GM23248 (cell line): Measurements from ENCODE around the gene COLEC11. TPM values are rescaled to one million over a fixed set of nuclear protein-coding genes. Genes with fewer than 3 reads are reported as not detected.
"Not testable (repeated sequence)": the region's sequence is repeated elsewhere in the genome, so short reads cannot be mapped to it uniquely, and the experiment has no call there.

Source experiments
- DNase-seq: peaks from one replicate; pipeline ENCODE4 v3.0.0-alpha.2; 2015
- H2AFZ ChIP-seq: fragments of 200-600 bp; sonication (generic); 2 replicates; pipeline ENCODE4 v1.6.1; 2016; ENCODE audit warnings: antibody characterized with exemption
- H3F3A ChIP-seq: fragments of 200-600 bp; sonication (generic); 2 replicates; pipeline ENCODE4 v1.6.1; 2016; ENCODE audit warnings: mild to moderate bottlenecking, antibody characterized with exemption, mixed run types; ENCODE audit not compliant: insufficient read depth
- H3K27ac ChIP-seq: fragments of 200-600 bp; sonication (generic); 2 replicates; pipeline ENCODE4 v1.5.1; 2016; ENCODE audit warnings: mild to moderate bottlenecking
- H3K27me3 ChIP-seq: fragments of 200-600 bp; sonication (generic); replicated peaks from 2 replicates; pipeline ENCODE4 v1.6.1; 2016; ENCODE audit warnings: mild to moderate bottlenecking; ENCODE audit not compliant: insufficient read depth
- H3K36me3 ChIP-seq: fragments of 200-600 bp; sonication (generic); 2 replicates; pipeline ENCODE4 v1.6.1; 2016; ENCODE audit warnings: low read depth, mild to moderate bottlenecking
- H3K4me1 ChIP-seq: fragments of 200-600 bp; sonication (generic); 2 replicates; pipeline ENCODE4 v1.6.1; 2016; ENCODE audit warnings: mild to moderate bottlenecking; ENCODE audit not compliant: insufficient read depth
- H3K4me2 ChIP-seq: fragments of 200-600 bp; sonication (generic); one replicate; pipeline ENCODE4 v1.6.1; 2016; ENCODE audit warnings: mild to moderate bottlenecking; ENCODE audit not compliant: unreplicated experiment
- H3K4me3 ChIP-seq: fragments of 200-600 bp; sonication (generic); 2 replicates; pipeline ENCODE4 v1.5.1; 2016; ENCODE audit warnings: mild to moderate bottlenecking
- H3K79me2 ChIP-seq: fragments of 200-600 bp; sonication (generic); 2 replicates; pipeline ENCODE4 v1.6.1; 2016; ENCODE audit warnings: mild to moderate bottlenecking; ENCODE audit not compliant: insufficient read depth
- H3K9ac ChIP-seq: fragments of 200-600 bp; sonication (generic); 2 replicates; pipeline ENCODE4 v1.6.1; 2016; ENCODE audit warnings: mild to moderate bottlenecking
- H3K9me2 ChIP-seq: fragments of 200-600 bp; sonication (generic); 2 replicates; pipeline ENCODE4 v1.6.1; 2016; ENCODE audit warnings: mixed run types, mild to moderate bottlenecking, moderate library complexity; ENCODE audit not compliant: insufficient read depth
- H3K9me3 ChIP-seq: fragments of 200-600 bp; sonication (generic); one replicate; pipeline ENCODE4 v1.6.1; 2017; ENCODE audit warnings: low read depth
- H4K20me1 ChIP-seq: fragments of 200-600 bp; sonication (generic); 2 replicates; pipeline ENCODE4 v1.6.0; 2016; ENCODE audit not compliant: insufficient read depth
- EZH2 ChIP-seq: fragments of 200-600 bp; sonication (generic); IDR thresholded peaks from 2 replicates; pipeline ENCODE4 v1.6.1; 2018; ENCODE audit warnings: antibody characterized with exemption, mild to moderate bottlenecking; ENCODE audit not compliant: insufficient read depth, poor library complexity, severe bottlenecking
- EZH2phosphoT487 ChIP-seq: fragments of 200-600 bp; sonication (generic); IDR thresholded peaks from 2 replicates; pipeline ENCODE4 v1.6.1; 2018; ENCODE audit warnings: antibody characterized with exemption, moderate library complexity, mild to moderate bottlenecking, low read depth; ENCODE audit not compliant: insufficient read depth
- WGBS, 2 experiments: methylation state at CpG; one replicate each; pipeline ENCODE4 v1.1.6; 2015 to 2017; ENCODE audit warnings: low lambda C conversion rate in 2 of 2, low coverage in 1 of 2; ENCODE audit errors: missing lambda C conversion rate in 2 of 2; 5-methylcytosine and 5-hydroxymethylcytosine counted together
- in situ Hi-C: fragments of 300-500 bp; cut with MboI; formaldehyde crosslinking; loops from 2 replicates; pipeline ENCODE4 v1.15.0; 2020
- polyA plus RNA-seq: library from polyadenylated mRNA; unstranded; fragments of >200 nt; fragmentation: Nextera tagmentation; extraction: Ambion mirVana; gene quantifications from 2 replicates; pipeline ENCODE4 v1.2.1, GENCODE V29; 2016
- total RNA-seq: library from RNA; depleted of rRNA; stranded (reverse); fragments of >200 nt; shearing (Covaris generic); gene quantifications from 2 replicates; pipeline ENCODE4 v1.2.3, GENCODE V29; 2014

Gene COLEC11
- total and polyA plus RNA-seq, 2 experiments from 2014 or later = not detected

- Histone ChIP-seq H3K4me3 (no peak overlapping the region), H2AFZ (no peak overlapping the region), H3K9me3 (no peaks in the 10 kb centered on the region), H3K36me3 (no peaks in the 10 kb centered on the region), H3K27ac (no peak overlapping the region), H3K4me2 (no peak overlapping the region), H3K4me1 (no peaks in the 10 kb centered on the region), H4K20me1 (no peaks in the 10 kb centered on the region), H3F3A (no peaks in the 10 kb centered on the region), H3K9me2 (no peaks in the 10 kb centered on the region), H3K79me2 (no peaks in the 10 kb centered on the region), H3K9ac (no peak overlapping the region), H3K27me3 (peaks cover 4% of the 10 kb centered on the region; the same call in 1 of the 2 replicates)
- DNase-seq = no peak
- no peak for TF ChIP-seq EZH2
- TF ChIP-seq EZH2phosphoT487 = no peak
- 70 to 78% methylated on average over 21 of the region's 21 CpGs for WGBS, 2 experiments
- in situ Hi-C loops = no loop called here
Measured at GRCh38 chr2:3617198-3617890, 22.4 kb downstream of the COLEC11 start.

- no peaks in the 10 kb centered on the region for H4K20me1 ChIP-seq
- H3K9me3 ChIP-seq = no peaks in the 10 kb centered on the region
- no peak overlapping the region for H3K9ac ChIP-seq
- peaks cover 8% of the 10 kb centered on the region; the same call in 1 of the 2 replicates for H3K27me3 ChIP-seq
- H3K4me1 ChIP-seq = no peaks in the 10 kb centered on the region
- no peak overlapping the region for H2AFZ ChIP-seq
- TF ChIP-seq EZH2phosphoT487 = no peak
- no peak for TF ChIP-seq EZH2
- DNase-seq = no peak
- H3K4me2 ChIP-seq = no peak overlapping the region
- H3K9me2 ChIP-seq = no peaks in the 10 kb centered on the region
- no peak overlapping the region for H3K27ac ChIP-seq
- in situ Hi-C loops = no loop called here
- no peaks in the 10 kb centered on the region for H3K79me2 ChIP-seq
- H3F3A ChIP-seq = no peaks in the 10 kb centered on the region
- H3K4me3 ChIP-seq = no peak overlapping the region
- no peaks in the 10 kb centered on the region for H3K36me3 ChIP-seq
Measured at GRCh38 chr2:3618367-3618766, 23.5 kb downstream of the COLEC11 start.

GRCh38 chr2:3619033-3619432, 24.1 kb downstream of the COLEC11 start:
- no peaks in the 10 kb centered on the region for H3F3A ChIP-seq
- no peaks in the 10 kb centered on the region for H3K79me2 ChIP-seq
- H3K27ac ChIP-seq = no peak overlapping the region
- 69 to 72% methylated on average over 2 of the region's 2 CpGs for WGBS, 2 experiments
- peaks cover 10% of the 10 kb centered on the region; the same call in 1 of the 2 replicates for H3K27me3 ChIP-seq
- H3K9me2 ChIP-seq = no peaks in the 10 kb centered on the region
- H3K4me1 ChIP-seq = no peaks in the 10 kb centered on the region
- no peak overlapping the region for H2AFZ ChIP-seq
- no peak for DNase-seq
- H3K9me3 ChIP-seq = no peaks in the 10 kb centered on the region
- TF ChIP-seq EZH2 (no peak), EZH2phosphoT487 (no peak)
- H4K20me1 ChIP-seq = no peaks in the 10 kb centered on the region
- H3K4me3 ChIP-seq = no peak overlapping the region
- H3K36me3 ChIP-seq = no peaks in the 10 kb centered on the region
- in situ Hi-C loops = no loop called here
- H3K4me2 ChIP-seq = no peak overlapping the region
- H3K9ac ChIP-seq = no peak overlapping the region

- H3K4me1 ChIP-seq, H4K20me1 ChIP-seq, H3F3A ChIP-seq, H2AFZ ChIP-seq, DNase-seq, H3K4me2 ChIP-seq, in situ Hi-C loops, H3K27me3 ChIP-seq, H3K9me3 ChIP-seq, H3K79me2 ChIP-seq, H3K4me3 ChIP-seq, H3K9ac ChIP-seq, H3K36me3 ChIP-seq, H3K27ac ChIP-seq, H3K9me2 ChIP-seq: not testable (repeated sequence)
- 83% methylated on average over 9 of the region's 9 CpGs for WGBS, 2 experiments
Measured at GRCh38 chr2:3619661-3620060, 24.7 kb downstream of the COLEC11 start.

GRCh38 chr2:3620834-3621233, 25.9 kb downstream of the COLEC11 start:
- Histone ChIP-seq H3K9me3 (no peaks in the 10 kb centered on the region), H2AFZ (no peak overlapping the region), H3F3A (no peaks in the 10 kb centered on the region), H3K9me2 (no peaks in the 10 kb centered on the region), H3K4me3 (no peak overlapping the region), H3K9ac (no peak overlapping the region), H3K79me2 (no peaks in the 10 kb centered on the region), H3K36me3 (no peaks in the 10 kb centered on the region), H3K4me2 (no peak overlapping the region), H3K27ac (no peak overlapping the region), H3K27me3 (peaks cover 10% of the 10 kb centered on the region; the same call in 1 of the 2 replicates), H3K4me1 (no peaks in the 10 kb centered on the region), H4K20me1 (no peaks in the 10 kb centered on the region)
- in situ Hi-C loops = no loop called here
- DNase-seq = no peak
- TF ChIP-seq EZH2 = no peak
- TF ChIP-seq EZH2phosphoT487 = no peak
- 53 to 55% methylated on average over 5 of the region's 5 CpGs for WGBS, 2 experiments
